ENCODE measurements around the gene PAX5. TPM values are rescaled to one million over a fixed set of nuclear protein-coding genes. Genes with fewer than 3 reads are reported as not detected.

PAX5 gene
- total and polyA plus RNA-seq, 2 of the 13 experiments (the other 11 are each of a cell fraction or from before 2014, with no cell fraction given) = not detected

- TF ChIP-seq AGO1 (IDR thresholded peaks at IDR 0.05; ENCODE audit: low read depth, low read length, poor library complexity, severe bottlenecking) = peak; percentile 57
- TF ChIP-seq PRPF4 (IDR thresholded peaks at IDR 0.05; ENCODE audit: low read depth, low read length, poor library complexity, severe bottlenecking) = no peak
- TF ChIP-seq ZBTB25 (CRISPR knock-in tag; IDR thresholded peaks at IDR 0.05) = peak; percentile 96
- no peak for TF ChIP-seq ELF1 (CRISPR knock-in tag; IDR thresholded peaks at IDR 0.05)
- peak; percentile 93 for TF ChIP-seq ZNF274 (CRISPR knock-in tag; IDR thresholded peaks at IDR 0.05)
- no peak for TF ChIP-seq ZUFSP (CRISPR knock-in tag; IDR thresholded peaks at IDR 0.05; ENCODE audit: borderline replicate concordance)
- no peak for TF ChIP-seq NFRKB (IDR thresholded peaks at IDR 0.05)
- TF ChIP-seq LRRFIP1 (CRISPR knock-in tag; conservative IDR thresholded peaks at IDR 0.05) = peak; percentile 93; the same call in 1 of the 2 replicates
- peak; percentile 87; the same call in 1 of the 2 replicates for TF ChIP-seq RFXANK (CRISPR knock-in tag; IDR thresholded peaks at IDR 0.05)
- peak; percentile 98 for TF ChIP-seq SRY (CRISPR knock-in tag; IDR thresholded peaks at IDR 0.05)
- no peak for TF ChIP-seq RFX5 (IDR thresholded peaks at IDR 0.05; ENCODE audit: low read depth, low read length)
- TF ChIP-seq CHCHD3 (CRISPR knock-in tag; IDR thresholded peaks at IDR 0.05) = peak; percentile 89; the same call in 1 of the 2 replicates
- peak; percentile 95 for TF ChIP-seq ZNF354B (CRISPR knock-in tag; IDR thresholded peaks at IDR 0.05)
- peak; percentile 99 for TF ChIP-seq SALL1 (CRISPR knock-in tag; IDR thresholded peaks at IDR 0.05)
- peak; percentile 92 for TF ChIP-seq PATZ1 (CRISPR knock-in tag; IDR thresholded peaks at IDR 0.05)
- peak; percentile 84 for TF ChIP-seq FOXO1 (CRISPR knock-in tag; IDR thresholded peaks at IDR 0.05)
- no peak for TF ChIP-seq MBNL3 (CRISPR knock-in tag; conservative IDR thresholded peaks at IDR 0.05)
- TF ChIP-seq U2AF2 (IDR thresholded peaks at IDR 0.05; ENCODE audit: low read depth, low read length) = no peak
- no peak for TF ChIP-seq CBX5 (CRISPR knock-in tag; IDR thresholded peaks at IDR 0.05; ENCODE audit: borderline replicate concordance)
- peak; percentile 82 for TF ChIP-seq MAX (IDR thresholded peaks at IDR 0.05)
- TF ChIP-seq FOXP1 (IDR thresholded peaks at IDR 0.05) = no peak
- no peak for TF ChIP-seq FOXP1 (CRISPR knock-in tag; IDR thresholded peaks at IDR 0.05)
- TF ChIP-seq PCBP1 (IDR thresholded peaks at IDR 0.05; ENCODE audit: borderline replicate concordance, low read depth, low read length) = 0 out of 2 replicates have a peak, but pooled peaks have one; percentile 69
Observed at GRCh38 chr9:37027582-37028419, 6.3 kb downstream of the PAX5 start (continued).

Data from HepG2 (cell line).